NCI-H2196 (cell line): ENCODE results near the gene ATP10B.

ENCODE experiments used
- DNase-seq: peaks from one replicate; lab custom pipeline; 2025; ENCODE audit not compliant: unreplicated experiment; lab: John Stamatoyannopoulos, UW

ATP10B gene

DNA sequence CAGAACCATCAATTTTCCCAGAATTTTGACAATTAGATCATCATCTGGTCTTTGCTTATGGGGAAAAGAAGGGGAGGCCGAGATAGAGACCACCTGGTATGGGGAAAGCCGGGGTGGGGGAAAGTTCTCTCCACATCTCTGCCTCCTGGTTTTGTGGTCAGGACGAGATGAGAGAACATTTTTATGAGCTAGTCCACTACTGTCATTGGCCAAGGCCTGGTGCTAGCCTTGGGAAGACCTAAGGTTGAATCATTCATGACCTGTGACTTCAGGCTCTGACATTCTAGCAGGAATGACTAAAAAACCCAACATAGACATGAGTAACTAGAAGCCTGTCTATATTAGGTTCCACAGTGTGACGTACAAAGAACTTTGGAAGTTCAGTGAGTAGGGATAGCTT is 295.2 kb downstream of the ATP10B start:
- DNase-seq, result no peak

- no peak for DNase-seq
These were observed 295.9 kb downstream of the ATP10B start for GRCh38 chr5:160555971-160556631.

GRCh38 chr5:160555581-160555970 is 296.4 kb downstream of the ATP10B start:
- no peak for DNase-seq

DNA sequence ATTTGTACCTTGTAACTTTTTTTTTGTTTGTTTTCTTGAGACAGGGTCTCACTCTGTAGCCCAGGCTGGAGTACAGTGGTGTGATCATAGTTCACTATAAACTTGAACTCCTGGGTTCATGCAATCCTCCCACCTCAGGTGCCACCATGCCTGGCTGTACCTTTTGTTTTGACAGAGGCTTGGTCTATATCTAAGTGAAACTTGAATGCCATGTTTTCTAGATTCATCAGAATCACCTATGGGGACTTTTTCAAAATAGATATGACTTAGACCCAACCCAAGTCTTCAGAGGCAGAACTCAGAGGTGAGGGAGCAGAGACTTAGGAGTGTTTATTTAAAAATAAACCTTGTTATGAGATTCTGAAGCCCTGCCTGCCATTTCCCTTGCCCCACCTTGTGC is 301.9 kb downstream of the ATP10B start:
- DNase-seq, result no peak

DNA sequence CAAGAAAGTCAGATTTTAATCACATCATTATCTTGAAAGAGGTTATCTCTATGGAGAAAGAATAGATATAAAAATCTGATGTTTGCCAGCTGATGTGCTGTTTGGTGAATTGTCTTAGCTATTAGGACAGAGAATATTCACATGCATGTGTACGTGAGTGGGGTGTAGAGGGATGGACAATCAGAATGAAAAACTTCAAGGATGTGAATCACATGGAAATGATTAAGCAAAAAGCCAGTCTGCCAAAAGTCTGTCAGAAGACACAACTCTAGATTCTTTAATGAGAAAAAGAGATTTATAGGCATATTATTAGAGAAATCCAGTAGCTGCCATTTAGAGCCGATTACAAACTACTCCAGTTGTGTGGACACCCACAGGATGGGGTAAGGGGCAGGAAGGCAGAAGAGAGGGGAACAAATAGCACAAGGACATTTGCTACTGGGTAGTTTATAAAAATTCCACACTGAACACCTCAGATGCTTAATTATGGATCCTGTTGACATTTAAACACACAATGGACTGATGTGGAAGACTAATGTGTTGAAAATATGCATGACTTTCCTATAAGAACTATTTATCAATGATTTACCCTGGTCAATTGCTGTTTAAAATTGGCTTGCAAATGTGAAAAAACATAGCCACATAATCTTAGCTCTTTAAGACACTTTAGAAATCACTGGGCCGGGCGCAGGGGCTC is 302.9 kb downstream of the ATP10B start:
- DNase-seq, result no peak

GRCh38 chr5:160547872-160548271 is 304.1 kb downstream of the ATP10B start:
- no peak for DNase-seq

GRCh38 chr5:160547061-160547460 is 304.9 kb downstream of the ATP10B start:
- DNase-seq, result no peak

DNA sequence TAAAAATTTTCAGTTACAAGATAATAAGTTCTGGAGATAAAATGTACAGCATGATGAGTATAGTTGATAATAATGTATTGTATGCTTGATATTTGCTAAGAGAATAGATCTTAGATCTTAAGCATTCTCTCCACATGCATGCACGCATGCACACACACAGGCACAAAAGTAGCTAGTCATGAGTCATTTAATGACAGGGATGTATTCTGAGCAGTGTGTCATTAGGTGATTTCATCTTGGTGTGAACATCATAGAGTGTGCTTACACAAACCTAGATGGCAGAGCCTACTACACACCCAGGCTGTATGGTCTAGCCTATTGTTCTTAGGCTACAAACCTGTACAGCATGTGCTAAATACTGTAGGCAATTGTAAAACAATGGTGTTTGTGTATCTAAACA is 306.2 kb downstream of the ATP10B start:
- no peak for DNase-seq

- DNase-seq, result no peak
These were observed 308.6 kb downstream of the ATP10B start for GRCh38 chr5:160543395-160543794.

DNA sequence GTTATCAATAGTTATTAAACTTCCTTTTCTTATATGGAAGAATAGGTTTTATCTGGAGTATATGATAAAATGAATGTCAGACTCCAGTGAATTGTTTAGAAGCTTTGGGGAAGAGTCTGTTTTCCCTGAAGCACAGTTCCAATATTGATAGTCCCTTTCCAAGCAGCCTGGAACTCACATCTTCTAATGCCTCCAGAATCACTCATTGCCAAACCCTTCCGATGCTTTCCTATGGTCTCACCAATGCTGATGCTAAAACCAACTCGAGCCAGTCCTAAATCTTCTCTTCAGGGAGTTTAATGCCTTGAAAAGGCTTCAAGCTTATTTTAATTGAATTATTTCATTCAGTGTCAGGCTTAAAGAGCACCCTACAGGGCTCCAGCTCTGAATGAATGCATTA is 309.2 kb downstream of the ATP10B start:
- no peak for DNase-seq

GRCh38 chr5:160542281-160542680 is 309.7 kb downstream of the ATP10B start:
- DNase-seq, result no peak

GRCh38 chr5:160539431-160539830 is 312.6 kb downstream of the ATP10B start:
- no peak for DNase-seq

DNA sequence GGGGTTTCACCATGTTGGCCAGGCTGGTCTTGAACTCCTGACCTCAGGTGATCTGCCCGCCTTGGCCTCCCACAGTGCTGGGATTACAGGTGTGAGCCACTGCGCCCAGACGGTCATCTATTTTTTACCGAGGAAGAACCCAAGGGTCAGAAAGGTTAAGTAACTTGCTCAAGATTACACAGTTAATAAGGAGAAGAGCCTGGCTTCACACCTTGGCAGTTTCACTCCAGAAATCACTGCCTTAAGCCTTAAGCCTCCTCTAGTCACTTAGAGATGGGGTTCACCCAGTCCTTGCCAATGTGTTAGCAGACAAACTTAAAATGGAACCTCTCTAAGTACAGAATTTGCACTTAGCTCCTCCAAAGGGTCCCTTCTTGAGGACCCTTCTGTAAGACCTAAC is 314.1 kb downstream of the ATP10B start:
- no peak for DNase-seq

DNA sequence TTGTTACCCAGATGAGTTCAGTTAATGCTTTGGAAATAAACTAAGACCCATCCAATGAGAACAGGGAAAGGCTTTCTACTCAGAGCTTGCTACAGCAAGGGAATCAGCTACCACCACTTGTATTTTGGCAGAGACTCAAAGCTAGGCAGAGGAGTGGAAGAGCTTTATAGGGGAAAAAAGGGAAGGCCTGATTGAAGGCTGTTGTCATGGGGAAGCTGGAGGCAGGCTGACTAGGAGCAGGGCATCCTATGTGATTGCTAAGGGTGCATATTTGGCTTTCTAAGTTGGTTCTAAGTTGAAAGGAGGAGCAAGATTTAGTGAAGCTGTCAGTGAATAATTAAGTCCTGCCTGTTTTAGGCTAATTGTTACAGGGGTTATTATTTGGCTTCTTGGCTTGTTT is 314.9 kb downstream of the ATP10B start:
- DNase-seq, result no peak

DNA sequence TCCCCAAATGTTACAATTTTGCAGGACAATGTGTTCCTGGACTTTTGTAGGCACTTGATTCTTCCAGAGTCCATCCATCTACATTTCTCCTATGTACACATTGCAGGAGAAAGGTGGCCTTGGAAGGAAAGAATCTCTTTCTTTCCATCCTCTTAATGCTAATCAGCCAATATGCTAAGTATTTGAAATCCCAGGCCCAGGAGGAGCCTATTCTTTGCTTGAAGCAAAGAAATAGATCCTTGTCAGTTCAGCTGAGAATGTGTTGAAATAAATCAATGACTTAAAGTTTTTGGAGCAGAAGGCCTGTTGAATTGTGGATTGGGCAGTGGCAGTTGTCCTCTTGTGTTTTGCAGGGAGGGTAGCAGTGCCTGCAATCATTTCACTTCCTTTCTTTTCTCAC is 317.1 kb downstream of the ATP10B start:
- no peak for DNase-seq

- no peak for DNase-seq
These were observed 317.9 kb downstream of the ATP10B start for GRCh38 chr5:160534125-160534524.

DNA sequence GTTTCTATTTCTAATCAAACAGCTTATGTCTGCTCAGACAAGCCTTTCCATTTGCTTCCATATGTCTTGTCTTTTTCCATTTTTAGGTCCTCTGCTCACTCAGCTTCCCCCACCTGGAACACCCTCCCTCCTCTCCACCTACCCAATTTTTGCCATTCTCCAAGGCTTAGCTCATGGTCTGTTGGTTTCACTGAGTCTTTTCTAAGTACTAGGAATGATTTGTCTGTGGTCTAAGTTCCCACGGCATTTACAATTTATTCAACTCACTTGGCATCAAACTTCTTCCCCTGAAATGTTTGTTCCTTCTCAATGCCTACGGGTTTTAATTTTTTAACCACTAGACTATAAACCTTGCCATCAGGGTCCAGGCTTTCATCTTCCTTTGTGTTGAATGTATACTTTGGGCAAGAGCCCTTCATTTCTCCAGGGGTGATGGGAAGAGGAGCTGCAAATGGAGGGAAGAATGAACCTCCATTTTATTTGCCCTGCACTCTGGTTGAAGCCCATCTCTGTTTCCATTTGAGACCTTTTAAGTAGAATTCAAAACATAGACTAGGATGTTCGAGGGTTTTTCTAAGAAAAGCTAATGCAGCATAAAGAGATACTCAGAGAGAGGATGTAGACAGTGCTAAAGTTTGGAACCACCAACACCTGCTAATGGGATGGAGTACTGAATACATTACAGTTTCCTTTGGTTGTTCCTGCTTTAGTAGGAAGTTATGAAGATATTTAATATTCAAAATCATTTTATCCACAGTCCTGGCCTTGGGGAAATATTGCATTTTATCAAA is 326.3 kb downstream of the ATP10B start:
- DNase-seq, result no peak

- no peak for DNase-seq
These were observed 327.2 kb downstream of the ATP10B start for GRCh38 chr5:160524827-160525226.

DNA sequence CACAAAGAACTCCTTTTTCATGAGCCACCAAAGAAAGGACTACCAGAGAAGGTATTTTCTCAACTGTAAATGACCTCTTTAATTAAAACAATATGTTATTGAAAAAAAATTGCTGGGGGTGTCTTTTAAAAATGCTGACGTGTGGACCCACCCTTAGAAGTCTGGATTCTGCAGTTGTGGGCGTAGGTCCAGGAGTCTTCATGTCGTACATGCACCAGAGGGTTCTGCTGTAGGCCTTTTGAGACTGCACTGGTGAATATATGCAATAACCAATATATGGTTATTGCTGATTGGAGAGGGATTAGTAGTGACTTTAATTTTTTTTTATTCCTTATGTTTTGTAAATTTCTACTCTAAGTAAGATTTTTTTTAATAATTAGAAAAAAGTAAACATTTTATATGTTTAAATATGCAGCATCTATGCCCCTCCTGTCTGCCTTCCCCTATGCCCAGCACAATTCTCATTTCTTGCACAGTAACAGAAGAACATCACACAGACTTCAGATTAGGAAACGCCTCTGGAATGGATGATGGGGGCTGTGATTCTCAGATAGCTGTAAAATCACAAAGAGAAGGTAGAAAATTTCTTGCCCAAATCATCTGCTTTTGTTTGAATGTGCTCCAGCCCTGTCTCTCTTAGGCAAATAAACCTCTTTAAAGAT is 328.4 kb downstream of the ATP10B start:
- DNase-seq, result no peak

GRCh38 chr5:160521392-160521663 is 330.7 kb downstream of the ATP10B start:
- DNase-seq, result no peak

DNA sequence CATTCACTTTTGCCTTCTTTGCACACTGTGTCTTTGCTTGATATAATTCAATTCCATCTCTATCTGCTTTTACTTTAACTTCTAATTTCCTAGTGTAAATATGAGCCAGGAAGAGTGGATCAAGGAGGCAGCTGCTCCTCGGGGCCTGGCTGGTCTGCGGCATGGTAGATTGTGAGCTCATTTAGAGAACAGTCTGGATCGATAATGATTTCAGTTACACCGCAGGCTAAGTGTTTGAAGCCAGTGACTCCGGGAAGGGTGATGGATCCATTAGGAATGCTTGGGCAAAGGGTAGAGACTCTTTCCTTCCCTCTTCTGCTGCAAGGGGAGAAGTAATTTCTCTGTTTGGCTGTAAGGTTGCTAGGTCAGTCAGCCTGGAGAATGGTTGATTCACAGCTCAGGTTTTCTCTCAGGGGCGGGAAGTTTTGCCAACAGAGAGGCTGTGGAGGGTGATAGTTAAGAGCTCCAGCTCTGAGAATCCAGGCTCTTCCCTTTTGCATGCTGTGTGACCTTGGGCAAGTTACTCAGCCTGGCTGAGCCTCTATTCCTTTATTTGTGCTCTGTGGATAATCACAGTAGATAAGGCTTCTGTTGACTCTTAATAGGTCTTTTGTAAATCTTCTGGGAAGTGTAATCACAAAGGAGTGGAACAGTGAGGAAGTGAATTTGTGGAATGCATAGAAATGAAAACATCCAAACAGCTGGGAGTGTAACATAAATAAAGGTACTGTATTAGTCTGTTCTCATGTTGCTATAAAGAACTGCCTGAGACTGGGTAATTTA is 331.2 kb downstream of the ATP10B start:
- no peak for DNase-seq
